ENCODE data around the gene FNDC1. TPM values are rescaled to one million over a fixed set of nuclear protein-coding genes. Genes with fewer than 3 reads are reported as not detected.

The FNDC1 gene
- total RNA-seq, 1 experiment from 2014 or later: 0.23 TPM

- H3K9me3 ChIP-seq (ENCODE audit: control insufficient read depth, insufficient read depth, low read depth, low read length): no peaks in the 10 kb centered on the region
- no peak overlapping the region for H3K4me3 ChIP-seq (ENCODE audit: low read depth in 2 of 2, low read length in 2 of 2)
- ATAC-seq (no peak), DNase-seq (ENCODE audit: low read depth, low spot score) (no peak)
- in situ Hi-C loops (cut with HindIII; ENCODE audit: low pct_unique_long_range_greater_than_20kb, low sequenced_read_pairs): no loop called here
- no peaks in the 10 kb centered on the region for H3K4me1 ChIP-seq (ENCODE audit: control insufficient read depth, insufficient read depth, low read length)
- ChIA-PET CTCF (no interaction called here), POLR2A (no interaction called here)
- BruUV-seq (replicated peaks): no TSS peak
- H3K36me3 ChIP-seq (ENCODE audit: control insufficient read depth, insufficient read depth, low read length): no peaks in the 10 kb centered on the region
- intact Hi-C loops (cut with micrococcal nuclease; ENCODE audit: unreplicated experiment): loop anchor here (10.0 kb wide), 1 partner anchor 240 kb away; no protein-coding TSS in a partner anchor
- no peak overlapping the region for H3K27ac ChIP-seq (ENCODE audit: low read length)
- TF ChIP-seq POLR2AphosphoS5 (IDR thresholded peaks at IDR 0.05; ENCODE audit: low read depth, low read length) (no peak), REST (IDR thresholded peaks at IDR 0.05; ENCODE audit: insufficient read depth in 1 of 2, low read depth in 2 of 2, low read length in 1 of 2) (no peak), SIN3A (IDR thresholded peaks at IDR 0.05; ENCODE audit: borderline replicate concordance, insufficient read depth, low read depth, low read length) (no peak), CTCF (IDR thresholded peaks at IDR 0.05) (no peak)
- H3K27me3 ChIP-seq (ENCODE audit: control insufficient read depth, insufficient read depth, low read length): peaks cover 22% of the 10 kb centered on the region
Measured at GRCh38 chr6:159224452-159224851, 55.3 kb downstream of the FNDC1 start.

GRCh38 chr6:159229651-159230051 lies 60.5 kb downstream of the FNDC1 start:
- no TSS peak for BruUV-seq (replicated peaks)
- CTCF ChIA-PET: no interaction called here
- DNase-seq (ENCODE audit: low read depth, low spot score) (no peak), ATAC-seq (no peak)
- TF ChIP-seq TCF7L2 (IDR thresholded peaks at IDR 0.05; ENCODE audit: low read depth, low read length) (no peak), POLR2AphosphoS5 (IDR thresholded peaks at IDR 0.05; ENCODE audit: low read depth, low read length) (no peak), REST (IDR thresholded peaks at IDR 0.05; ENCODE audit: insufficient read depth in 1 of 2, low read depth in 2 of 2, low read length in 1 of 2) (no peak), SIN3A (IDR thresholded peaks at IDR 0.05; ENCODE audit: borderline replicate concordance, insufficient read depth, low read depth, low read length) (no peak), CTCF (IDR thresholded peaks at IDR 0.05) (no peak)
- Histone ChIP-seq H3K27me3 (ENCODE audit: control insufficient read depth, insufficient read depth, low read length) (peaks cover 18% of the 10 kb centered on the region), H3K36me3 (ENCODE audit: control insufficient read depth, insufficient read depth, low read length) (no peaks in the 10 kb centered on the region), H3K4me3 (ENCODE audit: low read depth in 2 of 2, low read length in 2 of 2) (no peak overlapping the region), H3K27ac (ENCODE audit: low read length) (no peak overlapping the region), H3K9me3 (ENCODE audit: control insufficient read depth, insufficient read depth, low read depth, low read length) (no peaks in the 10 kb centered on the region), H3K4me1 (ENCODE audit: control insufficient read depth, insufficient read depth, low read length) (no peaks in the 10 kb centered on the region)
- in situ Hi-C loops (cut with HindIII; ENCODE audit: low pct_unique_long_range_greater_than_20kb, low sequenced_read_pairs) (no loop called here), intact Hi-C loops (cut with micrococcal nuclease; ENCODE audit: unreplicated experiment) (loop anchor here (10.0 kb wide), 1 partner anchor 235 kb away; no protein-coding TSS in a partner anchor)
- POLR2A ChIA-PET: no interaction called here
